Measurements from ENCODE around the gene CEP72. TPM values are rescaled to one million over a fixed set of nuclear protein-coding genes. Genes with fewer than 3 reads are reported as not detected.

The CEP72 gene
- total RNA-seq, 1 donor from 2014 or later, result 17.2 TPM

DNA sequence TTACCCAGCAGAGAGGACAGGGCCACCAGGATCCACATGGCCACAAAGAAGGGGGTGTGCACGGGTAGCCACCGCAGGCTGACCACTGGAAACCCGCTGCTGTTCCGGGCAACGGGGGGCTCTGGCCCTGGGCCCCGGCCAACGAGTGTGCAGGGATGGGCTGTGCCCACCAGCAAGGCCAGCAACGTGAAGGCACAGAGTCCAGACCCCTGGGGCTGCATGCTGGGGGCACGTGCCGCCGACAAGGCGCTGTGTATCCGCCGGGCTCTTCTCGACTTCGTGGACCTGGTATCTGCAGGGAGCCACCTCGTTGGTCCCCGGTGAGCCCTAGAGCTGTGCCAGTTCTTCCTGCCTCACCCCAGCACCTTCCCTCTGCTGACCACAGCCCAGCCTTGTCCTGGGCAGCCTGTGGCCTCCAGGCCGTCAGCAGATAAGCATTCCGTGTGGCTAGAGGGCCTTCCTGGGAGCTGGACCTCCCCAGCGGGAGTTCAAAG is 42.2 kb upstream of the CEP72 start:
- Mint-ChIP-seq H3K9me3 (peaks cover 14% of the 10 kb centered on the region), H3K4me3 (no peak overlapping the region), H3K27me3 (ENCODE audit: insufficient read depth, low read depth) (peaks cover 14% of the 10 kb centered on the region), H3K36me3 (no peaks in the 10 kb centered on the region), H3K27ac (no peak overlapping the region), H3K4me1 (peaks cover 3% of the 10 kb centered on the region)
- Histone ChIP-seq H3K9ac (no peak overlapping the region), H4K20me1 (ENCODE audit: low read depth) (no peaks in the 10 kb centered on the region), H3K9me3 (ENCODE audit: low read depth) (no peaks in the 10 kb centered on the region), H3K4me2 (no peak overlapping the region), H3K36me3 (no peaks in the 10 kb centered on the region), H3K4me3 (no peak overlapping the region), H2AFZ (replicated peaks) (no peak overlapping the region), H3K27ac (no peak overlapping the region), H3F3A (ENCODE audit: low read depth) (no peaks in the 10 kb centered on the region), H3K79me2 (ENCODE audit: low read depth) (no peaks in the 10 kb centered on the region), H3K4me1 (peaks cover 2% of the 10 kb centered on the region), H3K27me3 (peaks cover 26% of the 10 kb centered on the region)
- TF ChIP-seq EZH2 (IDR thresholded peaks at IDR 0.05), result no peak
- no peak for TF ChIP-seq CTCF (IDR thresholded peaks at IDR 0.05)
- no peak for TF ChIP-seq EZH2phosphoT487 (IDR thresholded peaks at IDR 0.05)
- DNase-seq (ENCODE audit: low spot score), result no peak

- no peaks in the 10 kb centered on the region for H3K36me3 Mint-ChIP-seq
- DNase-seq (ENCODE audit: low spot score), result no peak
- Histone ChIP-seq H4K20me1 (ENCODE audit: low read depth) (no peaks in the 10 kb centered on the region), H3K4me3 (no peak overlapping the region), H3F3A (ENCODE audit: low read depth) (no peaks in the 10 kb centered on the region), H3K4me1 (peaks cover 2% of the 10 kb centered on the region), H3K27me3 (peaks cover 27% of the 10 kb centered on the region), H3K27ac (no peak overlapping the region), H3K4me2 (no peak overlapping the region), H3K9me3 (ENCODE audit: low read depth) (no peaks in the 10 kb centered on the region), H2AFZ (replicated peaks) (no peak overlapping the region), H3K9ac (no peak overlapping the region), H3K79me2 (ENCODE audit: low read depth) (no peaks in the 10 kb centered on the region), H3K36me3 (no peaks in the 10 kb centered on the region)
- H3K27ac Mint-ChIP-seq, result no peak overlapping the region
- H3K4me1 Mint-ChIP-seq, result peaks cover 3% of the 10 kb centered on the region
- H3K4me3 Mint-ChIP-seq, result no peak overlapping the region
- TF ChIP-seq EZH2phosphoT487 (IDR thresholded peaks at IDR 0.05) (no peak), EZH2 (IDR thresholded peaks at IDR 0.05) (no peak), CTCF (IDR thresholded peaks at IDR 0.05) (no peak)
- H3K27me3 Mint-ChIP-seq (ENCODE audit: insufficient read depth, low read depth), result peaks cover 14% of the 10 kb centered on the region
- H3K9me3 Mint-ChIP-seq, result peaks cover 14% of the 10 kb centered on the region
Measured at GRCh38 chr5:570446-570845, 41.7 kb upstream of the CEP72 start.

GRCh38 chr5:570886-571285 is 41.3 kb upstream of the CEP72 start:
- Histone ChIP-seq H3K4me2 (no peak overlapping the region), H3K4me3 (no peak overlapping the region), H3K9me3 (ENCODE audit: low read depth) (no peaks in the 10 kb centered on the region), H2AFZ (replicated peaks) (no peak overlapping the region), H3K9ac (no peak overlapping the region), H3K27me3 (peaks cover 26% of the 10 kb centered on the region), H3K27ac (no peak overlapping the region), H3F3A (ENCODE audit: low read depth) (no peaks in the 10 kb centered on the region), H3K79me2 (ENCODE audit: low read depth) (no peaks in the 10 kb centered on the region), H4K20me1 (ENCODE audit: low read depth) (no peaks in the 10 kb centered on the region), H3K36me3 (no peaks in the 10 kb centered on the region), H3K4me1 (peaks cover 2% of the 10 kb centered on the region)
- peaks cover 3% of the 10 kb centered on the region for H3K4me1 Mint-ChIP-seq
- H3K36me3 Mint-ChIP-seq, result no peaks in the 10 kb centered on the region
- no peak for TF ChIP-seq CTCF (IDR thresholded peaks at IDR 0.05)
- TF ChIP-seq EZH2 (IDR thresholded peaks at IDR 0.05), result no peak
- TF ChIP-seq EZH2phosphoT487 (IDR thresholded peaks at IDR 0.05), result no peak
- H3K9me3 Mint-ChIP-seq, result peaks cover 19% of the 10 kb centered on the region
- peaks cover 13% of the 10 kb centered on the region for H3K27me3 Mint-ChIP-seq (ENCODE audit: insufficient read depth, low read depth)
- H3K4me3 Mint-ChIP-seq, result no peak overlapping the region
- no peak for DNase-seq (ENCODE audit: low spot score)
- no peak overlapping the region for H3K27ac Mint-ChIP-seq
